Measurements from ENCODE around the gene MRPL23.

MRPL23 gene

GRCh38 chr11:1953489-1954266 is 6.5 kb downstream of the MRPL23 start:
- Histone ChIP-seq H3K27ac (no peak overlapping the region), H4K20me1 (no peaks in the 10 kb centered on the region), H3K9me3 (no peaks in the 10 kb centered on the region), H3K36me3 (no peaks in the 10 kb centered on the region), H3K9ac (no peak overlapping the region), H3K4me2 (no peak overlapping the region), H3K27me3 (no peaks in the 10 kb centered on the region), H3K4me3 (no peak overlapping the region), H3K4me1 (no peaks in the 10 kb centered on the region)
- no peak for TF ChIP-seq Cebpa-rat (IDR thresholded peaks at IDR 0.05)

- H3K4me2 ChIP-seq, result no peak overlapping the region
- no peak overlapping the region for H3K4me3 ChIP-seq
- H3K4me1 ChIP-seq, result no peaks in the 10 kb centered on the region
- H3K9me3 ChIP-seq, result no peaks in the 10 kb centered on the region
- no peak for TF ChIP-seq Cebpa-rat (IDR thresholded peaks at IDR 0.05)
- H4K20me1 ChIP-seq, result no peaks in the 10 kb centered on the region
- no peak overlapping the region for H3K9ac ChIP-seq
- no peaks in the 10 kb centered on the region for H3K27me3 ChIP-seq
- no peak overlapping the region for H3K27ac ChIP-seq
- no peaks in the 10 kb centered on the region for H3K36me3 ChIP-seq
These were observed 11.2 kb downstream of the MRPL23 start for GRCh38 chr11:1958367-1958766.

GRCh38 chr11:1959786-1960185 is 12.7 kb downstream of the MRPL23 start:
- H3K27ac ChIP-seq, result no peak overlapping the region
- no peaks in the 10 kb centered on the region for H3K36me3 ChIP-seq
- TF ChIP-seq Cebpa-rat (IDR thresholded peaks at IDR 0.05), result no peak
- H3K9me3 ChIP-seq, result no peaks in the 10 kb centered on the region
- no peaks in the 10 kb centered on the region for H3K4me1 ChIP-seq
- no peaks in the 10 kb centered on the region for H3K27me3 ChIP-seq
- H3K4me3 ChIP-seq, result no peak overlapping the region
- no peaks in the 10 kb centered on the region for H4K20me1 ChIP-seq
- H3K4me2 ChIP-seq, result no peak overlapping the region
- H3K9ac ChIP-seq, result no peak overlapping the region

GRCh38 chr11:1963864-1964263 is 16.7 kb downstream of the MRPL23 start:
- H3K9me3 ChIP-seq, result no peaks in the 10 kb centered on the region
- no peak overlapping the region for H3K9ac ChIP-seq
- H3K27ac ChIP-seq, result no peak overlapping the region
- no peak overlapping the region for H3K4me2 ChIP-seq
- no peak for TF ChIP-seq Cebpa-rat (IDR thresholded peaks at IDR 0.05)
- no peak overlapping the region for H3K4me3 ChIP-seq
- no peaks in the 10 kb centered on the region for H3K36me3 ChIP-seq
- no peaks in the 10 kb centered on the region for H3K27me3 ChIP-seq
- no peaks in the 10 kb centered on the region for H3K4me1 ChIP-seq
- H4K20me1 ChIP-seq, result no peaks in the 10 kb centered on the region

GRCh38 chr11:1964348-1964747 is 17.2 kb downstream of the MRPL23 start:
- H3K9me3 ChIP-seq, result no peaks in the 10 kb centered on the region
- no peaks in the 10 kb centered on the region for H3K4me1 ChIP-seq
- no peak overlapping the region for H3K9ac ChIP-seq
- no peak overlapping the region for H3K27ac ChIP-seq
- no peak for TF ChIP-seq Cebpa-rat (IDR thresholded peaks at IDR 0.05)
- H3K4me3 ChIP-seq, result no peak overlapping the region
- H3K27me3 ChIP-seq, result no peaks in the 10 kb centered on the region
- no peak overlapping the region for H3K4me2 ChIP-seq
- H4K20me1 ChIP-seq, result no peaks in the 10 kb centered on the region
- no peaks in the 10 kb centered on the region for H3K36me3 ChIP-seq

GRCh38 chr11:1964955-1965354 is 17.8 kb downstream of the MRPL23 start:
- H3K9ac ChIP-seq, result no peak overlapping the region
- H3K27ac ChIP-seq, result no peak overlapping the region
- no peaks in the 10 kb centered on the region for H3K27me3 ChIP-seq
- no peak overlapping the region for H3K4me3 ChIP-seq
- H4K20me1 ChIP-seq, result no peaks in the 10 kb centered on the region
- no peak overlapping the region for H3K4me2 ChIP-seq
- H3K36me3 ChIP-seq, result no peaks in the 10 kb centered on the region
- H3K9me3 ChIP-seq, result no peaks in the 10 kb centered on the region
- H3K4me1 ChIP-seq, result no peaks in the 10 kb centered on the region
- TF ChIP-seq Cebpa-rat (IDR thresholded peaks at IDR 0.05), result no peak

GRCh38 chr11:1966531-1966930 is 19.4 kb downstream of the MRPL23 start:
- TF ChIP-seq Cebpa-rat (IDR thresholded peaks at IDR 0.05), result no peak
- H3K27me3 ChIP-seq, result no peaks in the 10 kb centered on the region
- no peaks in the 10 kb centered on the region for H3K4me1 ChIP-seq
- H3K27ac ChIP-seq, result no peak overlapping the region
- no peak overlapping the region for H3K9ac ChIP-seq
- no peaks in the 10 kb centered on the region for H3K9me3 ChIP-seq
- no peak overlapping the region for H3K4me3 ChIP-seq
- H3K36me3 ChIP-seq, result no peaks in the 10 kb centered on the region
- H3K4me2 ChIP-seq, result no peak overlapping the region
- H4K20me1 ChIP-seq, result no peaks in the 10 kb centered on the region

GRCh38 chr11:1967641-1968225 is 20.6 kb downstream of the MRPL23 start:
- no peaks in the 10 kb centered on the region for H3K4me1 ChIP-seq
- TF ChIP-seq Cebpa-rat (IDR thresholded peaks at IDR 0.05), result no peak

GRCh38 chr11:1968454-1969002 is 21.4 kb downstream of the MRPL23 start:
- no peak overlapping the region for H3K27ac ChIP-seq
- TF ChIP-seq Cebpa-rat (IDR thresholded peaks at IDR 0.05), result no peak
- H3K4me2 ChIP-seq, result no peak overlapping the region

More at GRCh38 chr11:1967641-1968225, 20.6 kb downstream of the MRPL23 start:
- no peaks in the 10 kb centered on the region for H4K20me1 ChIP-seq
- no peak overlapping the region for H3K4me3 ChIP-seq
- no peak overlapping the region for H3K4me2 ChIP-seq
- no peaks in the 10 kb centered on the region for H3K27me3 ChIP-seq
- H3K9me3 ChIP-seq, result no peaks in the 10 kb centered on the region
- H3K36me3 ChIP-seq, result no peaks in the 10 kb centered on the region
- H3K9ac ChIP-seq, result no peak overlapping the region
- no peak overlapping the region for H3K27ac ChIP-seq

GRCh38 chr11:1969035-1969434 is 21.9 kb downstream of the MRPL23 start:
- Histone ChIP-seq H3K36me3 (no peaks in the 10 kb centered on the region), H3K27me3 (no peaks in the 10 kb centered on the region), H3K4me1 (no peaks in the 10 kb centered on the region), H3K4me3 (no peak overlapping the region), H3K9me3 (no peaks in the 10 kb centered on the region), H3K27ac (no peak overlapping the region), H3K9ac (no peak overlapping the region), H3K4me2 (no peak overlapping the region), H4K20me1 (no peaks in the 10 kb centered on the region)
- TF ChIP-seq Cebpa-rat (IDR thresholded peaks at IDR 0.05), result no peak

More at GRCh38 chr11:1968454-1969002, 21.4 kb downstream of the MRPL23 start:
- Histone ChIP-seq H3K4me3 (no peak overlapping the region), H3K4me1 (no peaks in the 10 kb centered on the region), H3K9ac (no peak overlapping the region), H3K27me3 (no peaks in the 10 kb centered on the region), H3K36me3 (no peaks in the 10 kb centered on the region), H4K20me1 (no peaks in the 10 kb centered on the region), H3K9me3 (no peaks in the 10 kb centered on the region)
